Endothelial cell (in vitro differentiated cells): ENCODE measurements around the gene EVI5L. TPM values are rescaled to one million over a fixed set of nuclear protein-coding genes. Genes with fewer than 3 reads are reported as not detected.

Experiments
- DNase-seq: peaks from one replicate; pipeline ENCODE4 v3.0.0; 2021; ENCODE audit warnings: low spot score
- H3K27ac Mint-ChIP-seq: one replicate; pipeline ENCODE4 v1.8.0; 2021; ENCODE audit warnings: mixed read lengths, inconsistent platforms; ENCODE audit not compliant: unreplicated experiment
- H3K27me3 Mint-ChIP-seq: one replicate; pipeline ENCODE4 v1.8.0; 2021; ENCODE audit warnings: mild to moderate bottlenecking, moderate library complexity, mixed read lengths, inconsistent platforms; ENCODE audit not compliant: unreplicated experiment
- H3K36me3 Mint-ChIP-seq: one replicate; pipeline ENCODE4 v1.8.0; 2021; ENCODE audit warnings: mild to moderate bottlenecking, low read depth, mixed read lengths, inconsistent platforms; ENCODE audit not compliant: unreplicated experiment
- H3K4me1 Mint-ChIP-seq: one replicate; pipeline ENCODE4 v1.8.0; 2021; ENCODE audit warnings: mild to moderate bottlenecking, mixed read lengths, inconsistent platforms; ENCODE audit not compliant: unreplicated experiment
- H3K4me3 Mint-ChIP-seq: one replicate; pipeline ENCODE4 v1.8.0; 2021; ENCODE audit warnings: mild to moderate bottlenecking, mixed read lengths, inconsistent platforms; ENCODE audit not compliant: unreplicated experiment
- H3K9me3 Mint-ChIP-seq: one replicate; pipeline ENCODE4 v1.8.0; 2021; ENCODE audit warnings: mixed read lengths, inconsistent platforms; ENCODE audit not compliant: unreplicated experiment
- CTCF ChIP-seq: fragments of 200-600 bp; sonication (generic); IDR thresholded peaks from one replicate; pipeline ENCODE4 v1.5.0; 2021; ENCODE audit warnings: antibody characterized with exemption; ENCODE audit not compliant: unreplicated experiment
- total RNA-seq: library from RNA; stranded (reverse); fragmentation: NEBNext Ultra II Directional; extraction: Animal tissue kit (Norgen Biotek cat#: 25700); gene quantifications from one replicate; pipeline ENCODE4 v1.2.1, GENCODE V29; 2021; ENCODE audit not compliant: unreplicated experiment

The EVI5L gene
- total RNA-seq, 1 donor from 2014 or later, result 20.4 TPM

GRCh38 chr19:7831452-7831851 is 1.4 kb downstream of the EVI5L start:
- peak overlapping the region; percentile 91 for H3K4me3 Mint-ChIP-seq
- peaks cover 4% of the 10 kb centered on the region for H3K27me3 Mint-ChIP-seq
- H3K4me1 Mint-ChIP-seq, result peaks cover 22% of the 10 kb centered on the region
- no peak for TF ChIP-seq CTCF
- no peak overlapping the region for H3K27ac Mint-ChIP-seq
- DNase-seq, result peak; percentile 51
- H3K9me3 Mint-ChIP-seq, result no peaks in the 10 kb centered on the region
- H3K36me3 Mint-ChIP-seq, result no peaks in the 10 kb centered on the region

GRCh38 chr19:7832009-7832408 is 2.0 kb downstream of the EVI5L start:
- DNase-seq, result no peak
- H3K4me1 Mint-ChIP-seq, result peaks cover 22% of the 10 kb centered on the region
- H3K36me3 Mint-ChIP-seq, result no peaks in the 10 kb centered on the region
- H3K27ac Mint-ChIP-seq, result no peak overlapping the region
- no peak for TF ChIP-seq CTCF
- peaks cover 4% of the 10 kb centered on the region for H3K27me3 Mint-ChIP-seq
- H3K4me3 Mint-ChIP-seq, result no peak overlapping the region
- H3K9me3 Mint-ChIP-seq, result no peaks in the 10 kb centered on the region

GRCh38 chr19:7832781-7833180 is 2.8 kb downstream of the EVI5L start:
- Mint-ChIP-seq H3K4me1 (peaks cover 22% of the 10 kb centered on the region), H3K36me3 (no peaks in the 10 kb centered on the region), H3K27me3 (peaks cover 6% of the 10 kb centered on the region), H3K9me3 (no peaks in the 10 kb centered on the region), H3K4me3 (no peak overlapping the region), H3K27ac (no peak overlapping the region)
- DNase-seq, result no peak
- TF ChIP-seq CTCF, result no peak

GRCh38 chr19:7833225-7834099 is 3.4 kb downstream of the EVI5L start:
- H3K27me3 Mint-ChIP-seq, result peaks cover 8% of the 10 kb centered on the region
- peaks cover 22% of the 10 kb centered on the region for H3K4me1 Mint-ChIP-seq
- H3K4me3 Mint-ChIP-seq, result no peak overlapping the region
- TF ChIP-seq CTCF, result no peak
- no peaks in the 10 kb centered on the region for H3K36me3 Mint-ChIP-seq
- no peaks in the 10 kb centered on the region for H3K9me3 Mint-ChIP-seq
- DNase-seq, result no peak
- H3K27ac Mint-ChIP-seq, result no peak overlapping the region

- Mint-ChIP-seq H3K36me3 (peaks cover 8% of the 10 kb centered on the region), H3K27ac (no peak overlapping the region), H3K4me1 (peaks cover 9% of the 10 kb centered on the region), H3K4me3 (no peak overlapping the region), H3K27me3 (peaks cover 21% of the 10 kb centered on the region), H3K9me3 (no peaks in the 10 kb centered on the region)
- no peak for TF ChIP-seq CTCF
- DNase-seq, result no peak
These were observed 9.5 kb downstream of the EVI5L start for GRCh38 chr19:7839476-7839875.
